Endothelial cell of umbilical vein (primary cell): Measurements from ENCODE around the gene EXOC7. TPM values are rescaled to one million over a fixed set of nuclear protein-coding genes. Genes with fewer than 3 reads are reported as not detected.
A peak's percentile ranks its signal among the peaks of the same experiment; 100 is the strongest.

Experiments used
- BruUV-seq: library from RNA; stranded (reverse); fragments of 400-500 nt; replicated peaks from 2 replicates; lab custom pipeline; 2021; lab: Mats Ljungman, UMichigan
- CTCF ChIA-PET: fragments of 300-600, 350-600 bp; sonication (Branson Sonifier 250); formaldehyde crosslinking; loops from one replicate; lab custom pipeline; 2021; ENCODE audit warnings: antibody characterized with exemption, inconsistent platforms; lab: Charles Lee
- POLR2A ChIA-PET: fragments of 300-600, 350-600 bp; sonication (Branson Sonifier 250); formaldehyde crosslinking; loops from one replicate; lab custom pipeline; 2021; ENCODE audit warnings: antibody characterized with exemption, inconsistent platforms; lab: Charles Lee
- DNase-seq: peaks from one replicate; pipeline ENCODE4 v3.0.0-alpha.2; 2011; ENCODE audit warnings: low read depth, low spot score
- FAIRE-seq: peaks from 2 replicates; lab custom pipeline; 2011; peaks lifted over from hg19 to GRCh38; lab: Jason Lieb, UNC
- H2AFZ ChIP-seq: 2 replicates; pipeline ENCODE4 v1.6.0; 2012; ENCODE audit warnings: low read depth, low read length, control low read depth, inconsistent platforms
- H3K27ac ChIP-seq: 2 replicates; pipeline ENCODE4 v1.5.1; 2011; ENCODE audit warnings: low read depth, mild to moderate bottlenecking, control low read depth, low read length, moderate library complexity; ENCODE audit not compliant: insufficient read depth
- H3K27me3 ChIP-seq, 2 experiments: 2 replicates each; pipeline versions ENCODE4 v1.6.0 to v1.6.1; 2011; ENCODE audit warnings: low read length in 2 of 2, mixed read lengths in 1 of 2; ENCODE audit not compliant: control insufficient read depth in 2 of 2, insufficient read depth in 2 of 2
- H3K36me3 ChIP-seq, 2 experiments: 2 replicates in 1 of 2; 3 replicates in 1 of 2; pipeline ENCODE4 v1.5.1; 2011; ENCODE audit warnings: low read length in 2 of 2, mild to moderate bottlenecking in 1 of 2, moderate library complexity in 1 of 2; ENCODE audit not compliant: control insufficient read depth in 2 of 2, insufficient read depth in 2 of 2; ENCODE audit errors: extremely low read depth in 1 of 2
- H3K4me1 ChIP-seq: 3 replicates; pipeline ENCODE4 v1.5.1; 2011; ENCODE audit warnings: mild to moderate bottlenecking, low read length; ENCODE audit not compliant: control insufficient read depth, insufficient read depth; ENCODE audit errors: extremely low read depth
- H3K4me2 ChIP-seq: 2 replicates; pipeline ENCODE4 v1.6.1; 2011; ENCODE audit warnings: low read length, control low read depth, mixed read lengths; ENCODE audit not compliant: insufficient read depth
- H3K4me3 ChIP-seq, 3 experiments: fragments of 200-600 bp in 1 of 3; sonication (generic), shearing (Covaris generic) in 1 of 3; replicated peaks in 1 of 3; 2 replicates each; pipeline ENCODE4 v1.5.1; 2011 to 2016; ENCODE audit warnings: control low read depth in 3 of 3, low read length in 3 of 3, mild to moderate bottlenecking in 2 of 3, inconsistent platforms in 1 of 3, low read depth in 1 of 3, moderate library complexity in 1 of 3; ENCODE audit not compliant: insufficient read depth in 1 of 3
- H3K79me2 ChIP-seq: 2 replicates; pipeline ENCODE4 v1.6.0; 2012; ENCODE audit warnings: low read length, inconsistent platforms; ENCODE audit not compliant: control insufficient read depth, insufficient read depth
- H3K9ac ChIP-seq: replicated peaks from 2 replicates; pipeline ENCODE3; 2011; ENCODE audit warnings: low read length, control low read depth; ENCODE audit not compliant: insufficient read depth; ENCODE audit errors: extremely low read depth
- H3K9me1 ChIP-seq: replicated peaks from 3 replicates; pipeline ENCODE4 v1.6.0; 2011; ENCODE audit warnings: mild to moderate bottlenecking, low read length; ENCODE audit not compliant: control insufficient read depth, insufficient read depth; ENCODE audit errors: extremely low read depth
- H3K9me3 ChIP-seq: replicated peaks from 2 replicates; pipeline ENCODE4 v1.5.1; 2012; ENCODE audit warnings: low read length, inconsistent platforms; ENCODE audit not compliant: control insufficient read depth, insufficient read depth
- H4K20me1 ChIP-seq: replicated peaks from 2 replicates; pipeline ENCODE3; 2011; ENCODE audit warnings: mild to moderate bottlenecking, low read length; ENCODE audit not compliant: control insufficient read depth, insufficient read depth; ENCODE audit errors: extremely low read depth
- EZH2 ChIP-seq: IDR thresholded peaks from 2 replicates; pipeline ENCODE4 v1.6.1; 2012; ENCODE audit warnings: borderline replicate concordance, low read depth, mild to moderate bottlenecking, moderate library complexity, low read length, inconsistent platforms; ENCODE audit not compliant: severe bottlenecking
- FOS ChIP-seq: IDR thresholded peaks from 2 replicates; pipeline ENCODE4 v1.6.1; 2011; ENCODE audit warnings: mild to moderate bottlenecking, low read length, moderate library complexity, borderline replicate concordance; ENCODE audit not compliant: insufficient read depth
- GATA2 ChIP-seq: IDR thresholded peaks from 2 replicates; pipeline ENCODE4 v1.7.0; 2011; ENCODE audit warnings: low read depth, mild to moderate bottlenecking, moderate library complexity, mixed read lengths, low read length; ENCODE audit not compliant: insufficient read length, insufficient read depth
- JUN ChIP-seq: IDR thresholded peaks from 2 replicates; pipeline ENCODE4 v1.6.1; 2011; ENCODE audit warnings: borderline replicate concordance, low read depth; ENCODE audit not compliant: insufficient read length, insufficient read depth
- MYC ChIP-seq: IDR thresholded peaks from one replicate; pipeline ENCODE4 v1.6.1; 2011; ENCODE audit warnings: mild to moderate bottlenecking, low read depth, low read length
- POLR2A ChIP-seq: IDR thresholded peaks from 2 replicates; pipeline ENCODE4 v1.6.1; 2012; ENCODE audit warnings: low read depth, mild to moderate bottlenecking, control low read depth, low read length
- POLR2AphosphoS5 ChIP-seq: IDR thresholded peaks from 2 replicates; pipeline ENCODE4 v1.6.1; 2012; ENCODE audit warnings: low read depth, mild to moderate bottlenecking, control low read depth, low read length, moderate library complexity; ENCODE audit not compliant: insufficient read depth
- dilution Hi-C: fragments of 300-500 bp; cut with MboI; formaldehyde crosslinking; loops from one replicate; pipeline ENCODE4 v1.15.0; 2019; ENCODE audit warnings: low sequenced_read_pairs; ENCODE audit not compliant: extremely low pct_ligation_motif_present
- intact Hi-C: fragments of 100-400 bp; cut with micrococcal nuclease; formaldehyde crosslinking; loops from one replicate; pipeline ENCODE4 v1.10.0; 2022
- polyA plus RNA-seq, 4 experiments: library from polyadenylated mRNA; depleted of rRNA in 3 of 4; stranded (reverse) in 3 of 4; unstranded in 1 of 4; fragments of >200 nt; gene quantifications; 2 replicates each; pipeline versions ENCODE4 v1.2.1 to v1.2.3, GENCODE V29; 2011 to 2012; ENCODE audit warnings: missing spikeins in 1 of 4
- total RNA-seq: library from RNA; stranded (reverse); gene quantifications from 2 replicates; pipeline ENCODE4 v1.2.3, GENCODE V29; 2021
- TF ChIP-seq, protein P1 (sequence below), 2 donors: IDR thresholded peaks; 1 replicate in 1 of 2; 2 replicates in 1 of 2; pipeline ENCODE4 v1.5.1; 2011; ENCODE audit warnings: low read length in 2 of 2, mild to moderate bottlenecking in 2 of 2, moderate library complexity in 2 of 2, control low read depth in 1 of 2, inconsistent platforms in 1 of 2, low read depth in 1 of 2; ENCODE audit not compliant: insufficient read depth in 1 of 2; ENCODE audit errors: extremely low read depth in 1 of 2
- TF ChIP-seq, protein P2 (sequence below): IDR thresholded peaks from 2 replicates; pipeline ENCODE4 v1.6.1; 2011; ENCODE audit not compliant: insufficient read depth, insufficient read length

EXOC7 gene
- total and polyA plus RNA-seq, 2 donors (not counting 3 experiments of a cell fraction or from before 2014, with no cell fraction given) = 91.5 to 137 TPM

DNA sequence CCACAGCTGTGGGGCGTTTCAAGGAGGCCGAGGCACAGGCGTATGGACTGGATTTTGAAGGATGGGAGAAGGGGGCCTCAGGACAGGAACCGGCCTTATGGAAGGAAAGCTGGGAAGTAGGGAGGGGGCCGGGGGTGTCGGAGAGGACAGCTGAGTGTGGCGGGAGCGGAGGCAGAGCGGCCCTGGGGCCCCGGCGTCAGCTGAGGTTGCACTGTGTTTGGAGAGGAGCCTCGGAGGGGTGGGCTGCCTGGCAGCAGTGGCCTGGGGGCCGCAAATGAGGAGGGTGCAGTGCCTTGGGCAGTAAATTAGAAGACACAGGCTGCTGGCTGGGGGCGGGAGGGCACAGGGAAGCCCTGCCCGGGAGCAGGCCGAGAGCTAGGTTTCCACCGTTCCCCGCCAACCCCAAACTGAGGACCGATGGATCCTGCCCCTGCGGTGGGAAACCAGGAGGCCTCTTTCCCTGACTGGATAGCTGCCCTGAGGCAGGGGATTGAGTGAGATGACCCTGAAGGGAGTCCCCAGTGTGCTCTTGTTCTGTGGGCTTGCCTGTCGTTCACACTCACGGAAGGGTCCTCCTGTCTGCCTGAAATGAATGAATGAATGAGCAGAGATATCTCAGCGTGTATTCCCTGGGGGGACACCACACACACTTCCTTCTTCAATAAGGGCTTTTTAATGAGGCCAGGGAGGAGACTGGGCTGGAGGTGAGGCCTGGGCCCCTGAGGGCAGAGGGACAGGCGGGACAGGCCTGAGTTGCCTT lies 19.0 kb upstream of the EXOC7 start:
- dilution Hi-C loops = no loop called here
- Histone ChIP-seq H3K4me2 (no peak overlapping the region), H4K20me1 (no peaks in the 10 kb centered on the region), H3K9me3 (no peaks in the 10 kb centered on the region), H3K27ac (no peak overlapping the region), H3K79me2 (no peaks in the 10 kb centered on the region), H3K9ac (no peak overlapping the region), H3K4me3 (no peak overlapping the region), H3K9me1 (no peaks in the 10 kb centered on the region), H3K36me3 (no peaks in the 10 kb centered on the region), H3K4me1 (peaks cover 3% of the 10 kb centered on the region), H2AFZ (peak overlapping the region; percentile 96), H3K27me3 (no peaks in the 10 kb centered on the region)
- intact Hi-C loops = loop anchor here (5.0 kb wide), 2 partner anchors 140 to 175 kb away; no protein-coding TSS in a partner anchor
- ChIA-PET POLR2A (interaction anchor here (0.6 kb wide), 1 partner anchor 30 kb away, joined by 9 read pairs; no protein-coding TSS in a partner anchor), CTCF (interaction anchor here (0.9 to 14.5 kb wide), 7 partner anchors 23 to 153 kb away, joined by 3 to 320 read pairs (median 4); no protein-coding TSS in a partner anchor)
- DNase-seq (no peak), FAIRE-seq (no peak)
- no TSS peak for BruUV-seq
- no peak for TF ChIP-seq EZH2
- TF ChIP-seq POLR2A = no peak
- no peak for TF ChIP-seq MYC
- no peak for TF ChIP-seq FOS
- TF ChIP-seq JUN = no peak
- TF ChIP-seq, protein P1, sequence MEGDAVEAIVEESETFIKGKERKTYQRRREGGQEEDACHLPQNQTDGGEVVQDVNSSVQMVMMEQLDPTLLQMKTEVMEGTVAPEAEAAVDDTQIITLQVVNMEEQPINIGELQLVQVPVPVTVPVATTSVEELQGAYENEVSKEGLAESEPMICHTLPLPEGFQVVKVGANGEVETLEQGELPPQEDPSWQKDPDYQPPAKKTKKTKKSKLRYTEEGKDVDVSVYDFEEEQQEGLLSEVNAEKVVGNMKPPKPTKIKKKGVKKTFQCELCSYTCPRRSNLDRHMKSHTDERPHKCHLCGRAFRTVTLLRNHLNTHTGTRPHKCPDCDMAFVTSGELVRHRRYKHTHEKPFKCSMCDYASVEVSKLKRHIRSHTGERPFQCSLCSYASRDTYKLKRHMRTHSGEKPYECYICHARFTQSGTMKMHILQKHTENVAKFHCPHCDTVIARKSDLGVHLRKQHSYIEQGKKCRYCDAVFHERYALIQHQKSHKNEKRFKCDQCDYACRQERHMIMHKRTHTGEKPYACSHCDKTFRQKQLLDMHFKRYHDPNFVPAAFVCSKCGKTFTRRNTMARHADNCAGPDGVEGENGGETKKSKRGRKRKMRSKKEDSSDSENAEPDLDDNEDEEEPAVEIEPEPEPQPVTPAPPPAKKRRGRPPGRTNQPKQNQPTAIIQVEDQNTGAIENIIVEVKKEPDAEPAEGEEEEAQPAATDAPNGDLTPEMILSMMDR (IDR thresholded peaks at IDR 0.05; ENCODE audit: extremely low read depth in 1 of 2, insufficient read depth in 1 of 2, low read depth in 1 of 2, low read length in 2 of 2) = no peak
- TF ChIP-seq GATA2 = no peak
- no peak for TF ChIP-seq POLR2AphosphoS5
- TF ChIP-seq, protein P2, sequence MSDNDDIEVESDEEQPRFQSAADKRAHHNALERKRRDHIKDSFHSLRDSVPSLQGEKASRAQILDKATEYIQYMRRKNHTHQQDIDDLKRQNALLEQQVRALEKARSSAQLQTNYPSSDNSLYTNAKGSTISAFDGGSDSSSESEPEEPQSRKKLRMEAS = no peak
